GM12878 (cell line): Measurements from ENCODE around the gene IFITM2. TPM values are rescaled to one million over a fixed set of nuclear protein-coding genes. Genes with fewer than 3 reads are reported as not detected.

Experiments used
- ASH2L ChIP-seq: fragments of 300-600, 200-600 bp; sonication (generic); IDR thresholded peaks from 2 replicates; pipeline ENCODE4 v1.6.1; 2017; ENCODE audit warnings: low read depth, mild to moderate bottlenecking, borderline replicate concordance
- BCL11A ChIP-seq: IDR thresholded peaks from 2 replicates; pipeline ENCODE4 v1.6.1; 2011; ENCODE audit warnings: low read depth, low read length
- CREB1 ChIP-seq: IDR thresholded peaks from 2 replicates; pipeline ENCODE4 v1.6.1; 2012; ENCODE audit warnings: low read depth, mild to moderate bottlenecking, inconsistent platforms
- CREM ChIP-seq: IDR thresholded peaks from 2 replicates; pipeline ENCODE4 v1.6.1; 2014; ENCODE audit warnings: antibody characterized with exemption, low read depth
- CUX1 ChIP-seq: IDR thresholded peaks from 2 replicates; pipeline ENCODE4 v1.6.1; 2012; ENCODE audit warnings: improper control_type of control experiment, low read depth, low read length; ENCODE audit not compliant: insufficient replicate concordance
- HDAC6 ChIP-seq: fragments of 200-600 bp; sonication (generic); IDR thresholded peaks from one replicate; pipeline ENCODE4 v1.8.0; 2017; ENCODE audit warnings: antibody characterized with exemption; ENCODE audit not compliant: unreplicated experiment
- JUNB ChIP-seq: IDR thresholded peaks from 2 replicates; pipeline ENCODE4 v1.6.1; 2016; ENCODE audit warnings: antibody characterized with exemption, mild to moderate bottlenecking
- MEF2A ChIP-seq: IDR thresholded peaks from 2 replicates; pipeline ENCODE4 v1.6.1; 2011; ENCODE audit warnings: low read depth, mild to moderate bottlenecking, low read length, moderate library complexity; ENCODE audit not compliant: insufficient read depth
- MYC ChIP-seq: IDR thresholded peaks from 2 replicates; pipeline ENCODE4 v1.6.1; 2011; ENCODE audit warnings: mild to moderate bottlenecking, low read length, moderate library complexity, inconsistent platforms; ENCODE audit not compliant: insufficient read depth, insufficient replicate concordance, insufficient read length, severe bottlenecking
- NKRF ChIP-seq: fragments of 450-650 bp; conservative IDR thresholded peaks from 2 replicates; pipeline ENCODE4 v1.6.1; 2017; ENCODE audit warnings: mild to moderate bottlenecking, moderate library complexity
- PML ChIP-seq: IDR thresholded peaks from 2 replicates; pipeline ENCODE4 v1.6.1; 2012; ENCODE audit warnings: low read length, inconsistent platforms
- RAD51 ChIP-seq: fragments of 450-650 bp; IDR thresholded peaks from 2 replicates; pipeline ENCODE4 v1.6.1; 2016; ENCODE audit warnings: moderate library complexity, mild to moderate bottlenecking, inconsistent platforms
- SMAD5 ChIP-seq: IDR thresholded peaks from 2 replicates; pipeline ENCODE4 v1.6.1; 2016; ENCODE audit warnings: antibody characterized with exemption, low read depth
- SP1 ChIP-seq: IDR thresholded peaks from one replicate; pipeline ENCODE4 v1.6.1; 2011; ENCODE audit warnings: low read depth, low read length
- TARDBP ChIP-seq: IDR thresholded peaks from 2 replicates; pipeline ENCODE4 v1.6.1; 2016; ENCODE audit warnings: borderline replicate concordance
- TBL1XR1 ChIP-seq: IDR thresholded peaks from 2 replicates; pipeline ENCODE4 v1.6.1; 2012; ENCODE audit warnings: low read depth, low read length, improper control_type of control experiment
- TCF3 ChIP-seq: IDR thresholded peaks from 2 replicates; pipeline ENCODE4 v1.6.1; 2012; ENCODE audit warnings: low read depth, mild to moderate bottlenecking, low read length, borderline replicate concordance; ENCODE audit not compliant: insufficient read depth
- ZBTB33 ChIP-seq: fragments of 450-650 bp; IDR thresholded peaks from 2 replicates; pipeline ENCODE4 v1.6.1; 2017; ENCODE audit warnings: mild to moderate bottlenecking
- polyA plus RNA-seq, 11 experiments: library from polyadenylated mRNA; depleted of rRNA in 4 of 11; unstranded in 6 of 11; stranded (reverse) in 5 of 11; fragments of >200 nt; fragmentation: Nextera tagmentation in 4 of 11; fragmentation: Illumina TruSeq in 1 of 11; extraction: Ambion mirVana in 4 of 11; extraction: Trizol in 1 of 11; gene quantifications; 1 replicate in 1 of 11; 2 replicates in 10 of 11; pipeline versions ENCODE4 v1.2.1 to v1.2.3, GENCODE V29; 2011 to 2016; ENCODE audit warnings: inconsistent platforms in 2 of 11, missing spikeins in 2 of 11, low read depth in 1 of 11
- total RNA-seq, 4 experiments: library from RNA; depleted of rRNA in 3 of 4; stranded (reverse); fragments of >200 nt in 3 of 4; fragmentation: Illumina TruSeq in 1 of 4; extraction: Trizol in 1 of 4; gene quantifications; 2 replicates each; pipeline versions ENCODE4 v1.2.1 to v1.2.3, GENCODE V29; 2013 to 2021
- TF ChIP-seq, protein P1 (sequence below): fragments of 450-650 bp; IDR thresholded peaks from 2 replicates; pipeline ENCODE4 v1.6.1; 2017; ENCODE audit warnings: low read depth, mild to moderate bottlenecking, moderate library complexity

Gene IFITM2
- total and polyA plus RNA-seq, 10 of the 15 experiments (the other 5 are each of a cell fraction or from before 2014, with no cell fraction given), result 116 to 3,672 (median 724) TPM

- TF ChIP-seq CREB1, result 0 out of 2 replicates have a peak, but pooled peaks have one; percentile 22
- 0 out of 2 replicates have a peak, but pooled peaks have one; percentile 31 for TF ChIP-seq ZBTB33
- no peak for TF ChIP-seq CUX1
- no peak for TF ChIP-seq BCL11A
- no peak for TF ChIP-seq TARDBP
- TF ChIP-seq TBL1XR1, result no peak
- no peak for TF ChIP-seq SP1
- 0 out of 2 replicates have a peak, but pooled peaks have one; percentile 9 for TF ChIP-seq JUNB
- TF ChIP-seq CREM, result 0 out of 2 replicates have a peak, but pooled peaks have one; percentile 7
- no peak for TF ChIP-seq ASH2L
- TF ChIP-seq RAD51, result peak; percentile 50; the same call in 1 of the 2 replicates
- peak; percentile 53 for TF ChIP-seq HDAC6
- TF ChIP-seq, protein P1, sequence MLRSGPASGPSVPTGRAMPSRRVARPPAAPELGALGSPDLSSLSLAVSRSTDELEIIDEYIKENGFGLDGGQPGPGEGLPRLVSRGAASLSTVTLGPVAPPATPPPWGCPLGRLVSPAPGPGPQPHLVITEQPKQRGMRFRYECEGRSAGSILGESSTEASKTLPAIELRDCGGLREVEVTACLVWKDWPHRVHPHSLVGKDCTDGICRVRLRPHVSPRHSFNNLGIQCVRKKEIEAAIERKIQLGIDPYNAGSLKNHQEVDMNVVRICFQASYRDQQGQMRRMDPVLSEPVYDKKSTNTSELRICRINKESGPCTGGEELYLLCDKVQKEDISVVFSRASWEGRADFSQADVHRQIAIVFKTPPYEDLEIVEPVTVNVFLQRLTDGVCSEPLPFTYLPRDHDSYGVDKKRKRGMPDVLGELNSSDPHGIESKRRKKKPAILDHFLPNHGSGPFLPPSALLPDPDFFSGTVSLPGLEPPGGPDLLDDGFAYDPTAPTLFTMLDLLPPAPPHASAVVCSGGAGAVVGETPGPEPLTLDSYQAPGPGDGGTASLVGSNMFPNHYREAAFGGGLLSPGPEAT, result peak; percentile 67; the same call in 1 of the 2 replicates
- 0 out of 2 replicates have a peak, but pooled peaks have one; percentile 22 for TF ChIP-seq MEF2A
- TF ChIP-seq MYC, result no peak
- TF ChIP-seq TCF3, result peak; percentile 59; the same call in 1 of the 2 replicates
- TF ChIP-seq PML, result peak; percentile 91; the same call in 1 of the 2 replicates
- TF ChIP-seq SMAD5, result peak; percentile 76; the same call in 1 of the 2 replicates
- TF ChIP-seq NKRF, result peak; percentile 56; the same call in 1 of the 2 replicates
Measured at GRCh38 chr11:313787-314553, 6.4 kb downstream of the IFITM2 start, which contains the start of gene IFITM1 (continued).
